GM23248 (cell line): ENCODE results near the gene SBK2.

Experiments
- EZH2 ChIP-seq: fragments of 200-600 bp; sonication (generic); IDR thresholded peaks from 2 replicates; pipeline ENCODE4 v1.6.1; 2018; ENCODE audit warnings: antibody characterized with exemption, mild to moderate bottlenecking; ENCODE audit not compliant: insufficient read depth, poor library complexity, severe bottlenecking
- EZH2phosphoT487 ChIP-seq: fragments of 200-600 bp; sonication (generic); IDR thresholded peaks from 2 replicates; pipeline ENCODE4 v1.6.1; 2018; ENCODE audit warnings: antibody characterized with exemption, moderate library complexity, mild to moderate bottlenecking, low read depth; ENCODE audit not compliant: insufficient read depth

GRCh38 chr19:55576746-55577145 lies 39.8 kb upstream of the SBK2 start:
- TF ChIP-seq EZH2 = no peak
- TF ChIP-seq EZH2phosphoT487 = no peak
